GM12891 (cell line): ENCODE data around the gene PIK3R1.

ENCODE experiments used
- PAX5 ChIP-seq: IDR thresholded peaks from 2 replicates; pipeline ENCODE4 v1.6.1; 2011; ENCODE audit warnings: low read length, moderate library complexity, mild to moderate bottlenecking; ENCODE audit not compliant: insufficient read depth, severe bottlenecking
- POLR2A ChIP-seq: IDR thresholded peaks from 2 replicates; pipeline ENCODE4 v1.6.1; 2011; ENCODE audit warnings: low read depth, low read length, control low read depth
- POLR2AphosphoS5 ChIP-seq: IDR thresholded peaks from 2 replicates; pipeline ENCODE4 v1.6.1; 2011; ENCODE audit warnings: low read depth, low read length, control low read depth
- POU2F2 ChIP-seq: IDR thresholded peaks from 2 replicates; pipeline ENCODE4 v1.6.1; 2011; ENCODE audit warnings: low read depth, mild to moderate bottlenecking, control low read depth, low read length, moderate library complexity
- SPI1 ChIP-seq: IDR thresholded peaks from 2 replicates; pipeline ENCODE4 v1.6.1; 2011; ENCODE audit warnings: low read depth, low read length, control low read depth
- TAF1 ChIP-seq: IDR thresholded peaks from 2 replicates; pipeline ENCODE4 v1.6.1; 2011; ENCODE audit warnings: low read depth, low read length, control low read depth

- no peak for TF ChIP-seq TAF1
- TF ChIP-seq POLR2A: no peak
- TF ChIP-seq POLR2AphosphoS5: no peak
- TF ChIP-seq POU2F2: no peak
- TF ChIP-seq SPI1: no peak
- no peak for TF ChIP-seq PAX5
These were observed 3.7 kb downstream of the PIK3R1 start for GRCh38 chr5:68219161-68219816.
